Measurements from ENCODE around the gene ATP8B3. TPM values are rescaled to one million over a fixed set of nuclear protein-coding genes. Genes with fewer than 3 reads are reported as not detected.

Gene ATP8B3
- total RNA-seq, 1 experiment from 2014 or later: 9.6 TPM

GRCh38 chr19:1854039-1854541 is 42.0 kb upstream of the ATP8B3 start:
- DNase-seq: no peak
- no peak overlapping the region for H3K4ac ChIP-seq (ENCODE audit: low read depth, low read length)
- no peak overlapping the region for H2BK5ac ChIP-seq (ENCODE audit: insufficient read length, low read length)
- no peak overlapping the region for H2BK15ac ChIP-seq (ENCODE audit: low read depth, low read length)
- no peak overlapping the region for H2BK20ac ChIP-seq (ENCODE audit: low read depth, low read length, poor library complexity, severe bottlenecking)
- no peak overlapping the region for H4K91ac ChIP-seq (ENCODE audit: insufficient read length, low read depth, low read length)
- peaks cover 6% of the 10 kb centered on the region for H3K23me2 ChIP-seq (ENCODE audit: insufficient read length, low read depth, low read length, poor library complexity, severe bottlenecking)
- H3K27me3 ChIP-seq (ENCODE audit: insufficient read depth, low read length): no peaks in the 10 kb centered on the region
- no peaks in the 10 kb centered on the region for H3K9me3 Mint-ChIP-seq
- H3K4me1 Mint-ChIP-seq: peaks cover 26 to 55% of the 10 kb centered on the region in 2 experiments
- H3K56ac ChIP-seq (ENCODE audit: insufficient read length, low read depth, low read length): no peak overlapping the region
- no peak overlapping the region for H3K27ac ChIP-seq (ENCODE audit: insufficient read length, low read depth, low read length)
- no peaks in the 10 kb centered on the region for H4K20me1 ChIP-seq (ENCODE audit: control insufficient read depth, insufficient read depth, insufficient read length)
- no peak overlapping the region for H3T11ph ChIP-seq (ENCODE audit: low read length)
- no peak for TF ChIP-seq CTCF (conservative IDR thresholded peaks at IDR 0.05)
- H3K14ac ChIP-seq (ENCODE audit: insufficient read depth, low read length): no peak overlapping the region
- no peaks in the 10 kb centered on the region for H3K27me3 Mint-ChIP-seq (ENCODE audit: low read depth)
- peaks cover 11% of the 10 kb centered on the region for H3K79me1 ChIP-seq (ENCODE audit: insufficient read depth, low read depth, low read length, poor library complexity, severe bottlenecking)
- H3K9ac ChIP-seq (ENCODE audit: extremely low read depth, insufficient read length, low read length): no peak overlapping the region
- H3K18ac ChIP-seq (ENCODE audit: insufficient read length, low read depth, low read length): no peak overlapping the region
- no peak overlapping the region for H3K4me2 ChIP-seq (ENCODE audit: insufficient read depth, insufficient read length, low read length)
- H4K8ac ChIP-seq (replicated peaks; ENCODE audit: insufficient read length, low read depth, low read length): no peak overlapping the region
- no peak overlapping the region for H2AFZ ChIP-seq (ENCODE audit: low read length)
- no peak overlapping the region for H2BK12ac ChIP-seq (ENCODE audit: insufficient read length, low read depth, low read length)
- no peak overlapping the region for H4K5ac ChIP-seq (ENCODE audit: insufficient read length, low read depth, low read length)
- no peak overlapping the region for H3K27ac Mint-ChIP-seq
- H3K4me1 ChIP-seq (ENCODE audit: insufficient read depth, low read length): peaks cover 7% of the 10 kb centered on the region; the same call in 1 of the 2 replicates
- peaks cover 13% of the 10 kb centered on the region; the same call in 1 of the 2 replicates for H3K79me2 ChIP-seq (ENCODE audit: insufficient read depth, low read length)
- no peak overlapping the region for H2AK5ac ChIP-seq (ENCODE audit: insufficient read length, low read length)
- no CpG with 5 or more reads among the region's 16 CpGs for WGBS (ENCODE audit: extremely low coverage, insufficient read length, low lambda C conversion rate)
- no peaks in the 10 kb centered on the region for H3K9me3 ChIP-seq (ENCODE audit: control insufficient read depth, low read depth, low read length)
- no peak overlapping the region for H3K4me3 Mint-ChIP-seq
- H3K36me3 Mint-ChIP-seq (ENCODE audit: insufficient read depth in 1 of 3, low read depth in 3 of 3): peaks cover 0 to 10% (median 0%) of the 10 kb centered on the region in 3 experiments; a peak in 2 of 7 replicates
- no peak overlapping the region for H3K23ac ChIP-seq (ENCODE audit: insufficient read length, low read depth, low read length)
- H2BK120ac ChIP-seq (ENCODE audit: low read depth, low read length, poor library complexity, severe bottlenecking): no peak overlapping the region

Measured in H9 (cell line).